GM18526 (cell line): ENCODE data around the gene CMTM6.

Experiments used
- POLR2A ChIP-seq: IDR thresholded peaks from 3 replicates; pipeline ENCODE4 v1.6.1; 2011; ENCODE audit not compliant: insufficient read length; ENCODE audit errors: extremely low read depth

Gene CMTM6

GRCh38 chr3:32502118-32502945 lies at the start of gene CMTM6:
Gene CMTM6 (minus strand): TSS chr3:32502852. CDS start chr3:32502745, 107 bp downstream.
- TF ChIP-seq POLR2A, result peak; percentile 71

- TF ChIP-seq POLR2A, result no peak
These were observed 49.4 kb upstream of the CMTM6 start for GRCh38 chr3:32552013-32552412.

- TF ChIP-seq POLR2A, result no peak
These were observed 48.8 kb upstream of the CMTM6 start for GRCh38 chr3:32551496-32551895.

- no peak for TF ChIP-seq POLR2A
These were observed 48.4 kb upstream of the CMTM6 start for GRCh38 chr3:32551087-32551486.

GRCh38 chr3:32545305-32545704 lies 42.7 kb upstream of the CMTM6 start:
- no peak for TF ChIP-seq POLR2A

- TF ChIP-seq POLR2A, result no peak
These were observed 42.2 kb upstream of the CMTM6 start for GRCh38 chr3:32544894-32545293.

GRCh38 chr3:32542807-32543206 lies 40.2 kb upstream of the CMTM6 start:
- no peak for TF ChIP-seq POLR2A

GRCh38 chr3:32540899-32541298 lies 38.2 kb upstream of the CMTM6 start:
- TF ChIP-seq POLR2A, result no peak

- TF ChIP-seq POLR2A, result no peak
These were observed 29.8 kb upstream of the CMTM6 start for GRCh38 chr3:32532434-32532833.

- no peak for TF ChIP-seq POLR2A
These were observed 28.5 kb upstream of the CMTM6 start for GRCh38 chr3:32531010-32531647.

- TF ChIP-seq POLR2A, result no peak
These were observed 23.1 kb upstream of the CMTM6 start for GRCh38 chr3:32525720-32526119.

GRCh38 chr3:32522682-32523081 lies 20.0 kb upstream of the CMTM6 start:
- TF ChIP-seq POLR2A, result no peak

- no peak for TF ChIP-seq POLR2A
These were observed 8.4 kb upstream of the CMTM6 start for GRCh38 chr3:32511005-32511404.

- no peak for TF ChIP-seq POLR2A
These were observed 7.5 kb upstream of the CMTM6 start for GRCh38 chr3:32510075-32510724.

GRCh38 chr3:32508711-32509110 lies 6.1 kb upstream of the CMTM6 start:
- TF ChIP-seq POLR2A, result no peak

GRCh38 chr3:32506466-32506865 lies 3.8 kb upstream of the CMTM6 start:
- TF ChIP-seq POLR2A, result no peak
